Activated CD4-positive, alpha-beta T cell treated with anti-CD3 and anti-CD28 coated beads, Interleukin-2, amount 50 U/mL, for 24 hours (primary cell): ENCODE data around the gene KREMEN2.

ENCODE experiments used
- DNase-seq, 2 donors: peaks; one replicate each; pipeline ENCODE4 v3.0.0-alpha.2; 2020; ENCODE audit warnings: low read depth in 1 of 2, low spot score in 1 of 2

KREMEN2 gene

GRCh38 chr16:3003582-3004270 is 39.7 kb downstream of the KREMEN2 start:
- DNase-seq: peak; percentile 86 to 95

GRCh38 chr16:3004319-3004718 is 40.2 kb downstream of the KREMEN2 start:
- DNase-seq: no peak

- DNase-seq: no peak
Measured at GRCh38 chr16:3004781-3005284, 40.8 kb downstream of the KREMEN2 start.

GRCh38 chr16:3007059-3007956 is 43.2 kb downstream of the KREMEN2 start:
- DNase-seq: no peak

GRCh38 chr16:3007957-3008689 is 44.0 kb downstream of the KREMEN2 start:
- DNase-seq: no peak

GRCh38 chr16:3008690-3009037 is 44.6 kb downstream of the KREMEN2 start:
- no peak for DNase-seq

GRCh38 chr16:3009568-3010390 is 45.7 kb downstream of the KREMEN2 start:
- no peak for DNase-seq

- DNase-seq: no peak
Measured at GRCh38 chr16:3010510-3010909, 46.4 kb downstream of the KREMEN2 start.

GRCh38 chr16:3012246-3012645 is 48.2 kb downstream of the KREMEN2 start:
- DNase-seq: no peak

GRCh38 chr16:3012828-3013420 is 48.8 kb downstream of the KREMEN2 start, which contains the start of gene CLDN9:
CLDN9 (plus strand) TSS chr16:3012923; CDS start chr16:3013363, 440 bp downstream.
- no peak for DNase-seq

GRCh38 chr16:3013491-3013951 is 49.4 kb downstream of the KREMEN2 start:
- no peak for DNase-seq

GRCh38 chr16:3013998-3014690 is 50.1 kb downstream of the KREMEN2 start:
- no peak for DNase-seq

- no peak for DNase-seq
Measured at GRCh38 chr16:3014971-3015370, 50.9 kb downstream of the KREMEN2 start.

GRCh38 chr16:3015865-3016521 is 51.9 kb downstream of the KREMEN2 start:
- no peak for DNase-seq

GRCh38 chr16:3017344-3017743 is 53.3 kb downstream of the KREMEN2 start:
- no peak for DNase-seq
